HG03135 (cell line): Measurements from ENCODE around the gene UBL5.

Experiments
- ATAC-seq: cut with Tn5 transposase; IDR thresholded peaks from one replicate; pipeline ENCODE4 v1.9.1; 2021; ENCODE audit warnings: mild to moderate bottlenecking, moderate library complexity; ENCODE audit not compliant: unreplicated experiment

UBL5 gene

GRCh38 chr19:9877780-9878510 is 50.2 kb downstream of the UBL5 start:
- no peak for ATAC-seq

DNA sequence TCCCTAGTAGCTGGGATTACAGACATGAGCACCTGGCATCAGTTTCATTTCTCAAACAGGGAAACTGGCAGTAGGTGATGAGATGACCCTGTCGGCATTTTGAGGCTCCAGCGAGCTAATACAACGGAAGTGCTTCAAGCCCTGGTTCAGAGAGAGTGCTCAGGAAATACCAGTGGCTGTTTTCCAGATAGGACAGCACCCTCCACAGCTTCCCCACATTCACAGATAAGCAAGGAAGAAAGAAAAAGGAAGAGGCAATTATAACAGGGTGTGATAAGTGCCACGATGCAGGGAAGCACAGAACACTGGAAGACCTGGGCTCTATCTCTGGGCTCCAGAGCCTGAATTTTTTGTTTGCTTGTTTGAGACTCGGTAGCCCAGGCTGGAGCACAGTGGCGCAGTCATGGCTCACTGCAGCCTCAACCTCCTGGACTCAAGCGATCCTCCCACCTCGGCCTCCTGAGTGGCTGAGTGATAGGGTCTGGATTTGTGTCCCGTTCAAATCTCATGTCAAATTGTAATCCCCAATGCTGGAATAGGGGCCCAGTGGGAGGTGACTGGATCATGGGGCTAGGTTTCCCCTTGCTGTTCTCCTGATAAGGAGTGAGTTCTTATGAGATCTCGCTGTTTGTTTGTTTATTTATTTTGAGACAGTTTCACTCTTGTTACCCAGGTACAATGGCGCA is 50.9 kb downstream of the UBL5 start:
- no peak for ATAC-seq
